ENCODE data around the gene TMEFF2.

The TMEFF2 gene, protein sequence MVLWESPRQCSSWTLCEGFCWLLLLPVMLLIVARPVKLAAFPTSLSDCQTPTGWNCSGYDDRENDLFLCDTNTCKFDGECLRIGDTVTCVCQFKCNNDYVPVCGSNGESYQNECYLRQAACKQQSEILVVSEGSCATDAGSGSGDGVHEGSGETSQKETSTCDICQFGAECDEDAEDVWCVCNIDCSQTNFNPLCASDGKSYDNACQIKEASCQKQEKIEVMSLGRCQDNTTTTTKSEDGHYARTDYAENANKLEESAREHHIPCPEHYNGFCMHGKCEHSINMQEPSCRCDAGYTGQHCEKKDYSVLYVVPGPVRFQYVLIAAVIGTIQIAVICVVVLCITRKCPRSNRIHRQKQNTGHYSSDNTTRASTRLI

DNA sequence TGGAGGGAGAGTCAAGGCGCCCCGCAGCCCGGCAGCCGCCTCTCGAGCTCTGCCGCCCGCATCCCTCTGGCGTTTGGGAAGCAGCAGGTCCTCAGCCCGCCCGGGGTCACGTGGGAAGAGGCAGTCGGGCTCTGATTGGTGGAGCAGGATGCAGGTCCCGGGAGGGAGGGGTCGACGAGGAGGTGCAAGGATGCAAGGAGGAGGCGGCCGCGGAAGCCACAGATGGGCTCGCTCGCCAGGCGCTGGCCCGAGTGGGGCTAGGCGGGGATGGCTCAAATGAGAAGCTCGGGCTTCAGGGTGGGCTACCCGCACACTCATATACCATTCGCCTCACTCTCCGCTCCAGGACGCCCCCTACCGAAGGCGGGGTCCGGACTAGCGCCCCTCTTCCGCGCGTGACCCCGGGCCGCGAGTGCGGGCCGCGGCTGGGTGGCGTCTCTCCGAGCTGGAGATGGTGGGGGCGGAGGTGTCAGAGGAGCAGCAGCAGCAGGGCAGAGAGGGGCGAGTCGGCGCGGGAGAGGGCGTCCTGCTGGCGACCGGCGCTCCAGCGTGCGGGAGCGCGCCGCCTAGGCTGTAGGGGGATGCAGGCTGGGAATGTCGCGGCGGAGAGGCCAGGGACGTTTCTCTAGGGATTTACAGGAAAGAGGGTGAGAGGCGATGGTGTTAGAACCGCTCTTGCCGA lies at the start of gene TMEFF2:
TSS of gene TMEFF2 (minus strand) at position 68 of the 682 bp plus-strand sequence. CDS start 409 bp downstream, outside the sequence.
- TF ChIP-seq, protein P1, sequence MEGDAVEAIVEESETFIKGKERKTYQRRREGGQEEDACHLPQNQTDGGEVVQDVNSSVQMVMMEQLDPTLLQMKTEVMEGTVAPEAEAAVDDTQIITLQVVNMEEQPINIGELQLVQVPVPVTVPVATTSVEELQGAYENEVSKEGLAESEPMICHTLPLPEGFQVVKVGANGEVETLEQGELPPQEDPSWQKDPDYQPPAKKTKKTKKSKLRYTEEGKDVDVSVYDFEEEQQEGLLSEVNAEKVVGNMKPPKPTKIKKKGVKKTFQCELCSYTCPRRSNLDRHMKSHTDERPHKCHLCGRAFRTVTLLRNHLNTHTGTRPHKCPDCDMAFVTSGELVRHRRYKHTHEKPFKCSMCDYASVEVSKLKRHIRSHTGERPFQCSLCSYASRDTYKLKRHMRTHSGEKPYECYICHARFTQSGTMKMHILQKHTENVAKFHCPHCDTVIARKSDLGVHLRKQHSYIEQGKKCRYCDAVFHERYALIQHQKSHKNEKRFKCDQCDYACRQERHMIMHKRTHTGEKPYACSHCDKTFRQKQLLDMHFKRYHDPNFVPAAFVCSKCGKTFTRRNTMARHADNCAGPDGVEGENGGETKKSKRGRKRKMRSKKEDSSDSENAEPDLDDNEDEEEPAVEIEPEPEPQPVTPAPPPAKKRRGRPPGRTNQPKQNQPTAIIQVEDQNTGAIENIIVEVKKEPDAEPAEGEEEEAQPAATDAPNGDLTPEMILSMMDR (IDR thresholded peaks at IDR 0.05) = peak; percentile 47; the same call in 1 of the 2 replicates

DNA sequence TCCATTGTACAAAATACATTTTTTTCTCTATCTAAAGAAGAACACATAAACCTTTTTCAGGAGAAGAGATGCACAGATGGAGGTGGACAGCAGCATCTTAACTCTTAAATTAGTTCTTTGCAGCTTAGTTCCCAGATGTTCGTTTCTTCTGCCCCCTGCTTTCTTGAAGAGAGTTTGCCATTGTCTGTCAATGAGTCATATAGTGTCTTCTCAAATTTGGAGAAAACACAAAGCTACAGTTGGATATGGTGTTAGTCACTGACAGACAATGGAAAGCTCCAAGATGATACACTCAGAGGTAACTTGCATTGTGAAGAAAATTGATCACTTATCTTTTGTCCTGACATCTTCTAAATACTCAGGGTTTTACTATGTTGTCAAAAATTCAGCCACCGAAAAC lies 48.8 kb upstream of the TMEFF2 start:
- TF ChIP-seq, protein P1 (IDR thresholded peaks at IDR 0.05) = no peak

DNA sequence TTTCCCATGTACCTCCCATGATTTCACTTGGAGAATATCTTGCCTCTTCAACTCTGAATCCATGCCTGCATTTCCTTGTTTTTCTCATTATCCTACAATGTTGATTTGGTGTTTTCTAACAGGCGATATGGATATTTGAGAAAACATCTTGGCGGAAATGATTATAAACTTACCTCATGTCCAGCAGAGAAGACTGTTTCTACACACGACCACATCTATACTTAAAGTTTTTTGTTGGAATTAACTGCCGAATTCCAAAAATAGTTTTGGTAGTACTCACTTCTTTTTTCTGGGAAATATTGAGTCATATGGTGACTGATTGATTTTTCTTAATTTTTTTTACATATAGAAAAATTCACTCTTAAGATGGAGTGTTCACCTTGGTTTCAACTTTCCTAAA lies 41.4 kb upstream of the TMEFF2 start:
- TF ChIP-seq, protein P1 (IDR thresholded peaks at IDR 0.05) = no peak

DNA sequence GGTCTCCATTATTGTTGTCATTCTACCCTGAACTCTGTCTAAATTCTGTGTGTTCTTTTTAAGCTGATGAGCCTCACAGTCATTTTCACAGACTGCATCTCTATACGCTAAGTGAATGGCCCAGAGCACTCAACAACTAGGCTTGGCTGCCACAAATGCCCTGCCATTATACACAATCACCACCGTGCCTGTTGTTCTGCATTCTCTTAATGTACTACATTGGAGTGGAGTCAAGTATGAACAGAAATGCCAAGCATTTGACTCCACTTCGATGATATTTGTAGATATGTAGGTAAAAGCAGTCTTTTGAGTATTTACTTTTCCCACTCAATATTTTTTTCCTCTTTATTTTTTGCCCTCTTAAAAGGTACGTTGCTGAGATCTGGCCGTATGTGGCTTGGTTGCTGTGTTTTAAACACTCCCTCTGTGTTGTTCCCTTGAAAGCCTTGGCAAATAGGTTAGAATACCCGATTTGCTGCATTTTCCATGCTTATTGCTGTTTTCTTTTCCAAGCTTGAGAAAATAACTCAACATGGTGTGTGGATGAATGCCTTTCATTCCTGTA lies 36.2 kb upstream of the TMEFF2 start:
- TF ChIP-seq, protein P1 (IDR thresholded peaks at IDR 0.05) = no peak

DNA sequence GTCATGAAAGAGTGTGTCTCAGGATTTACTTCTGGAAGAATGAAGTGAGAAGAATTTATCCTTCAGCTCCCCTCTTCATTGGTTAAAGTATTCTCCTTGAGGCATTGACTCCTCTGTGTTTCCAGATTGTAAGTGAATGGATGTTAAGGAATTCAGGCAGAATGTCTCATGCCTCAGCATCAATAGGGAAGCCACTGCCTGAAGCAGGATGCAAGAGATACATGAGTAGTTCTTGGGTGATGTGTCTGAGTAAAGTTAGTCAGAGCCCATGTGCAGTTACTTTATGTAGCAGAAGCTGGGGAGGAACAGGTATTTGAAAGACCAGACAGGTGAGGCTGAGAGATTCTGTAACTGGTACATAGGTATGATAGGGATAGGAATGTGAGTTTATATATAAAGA lies 34.0 kb upstream of the TMEFF2 start:
- TF ChIP-seq, protein P1 (IDR thresholded peaks at IDR 0.05) = no peak

DNA sequence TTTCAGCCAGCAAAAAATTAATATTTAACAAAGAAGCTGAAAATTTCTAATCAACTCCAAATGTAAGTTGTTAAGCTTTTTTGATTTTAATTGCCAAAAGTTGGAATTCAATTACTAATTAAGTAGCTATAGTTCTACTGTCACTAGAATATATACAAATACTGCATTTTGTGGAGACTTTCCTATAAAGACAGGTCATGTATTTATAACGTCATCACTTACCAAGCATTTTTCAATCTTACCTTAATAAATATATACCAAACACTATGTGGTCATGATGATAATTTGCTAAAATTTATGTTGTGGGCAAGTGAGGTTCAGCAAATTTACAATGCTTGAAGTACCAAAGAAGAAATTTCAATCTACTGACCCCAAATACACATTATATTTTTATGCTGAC lies 24.2 kb upstream of the TMEFF2 start:
- TF ChIP-seq, protein P1 (IDR thresholded peaks at IDR 0.05) = no peak

DNA sequence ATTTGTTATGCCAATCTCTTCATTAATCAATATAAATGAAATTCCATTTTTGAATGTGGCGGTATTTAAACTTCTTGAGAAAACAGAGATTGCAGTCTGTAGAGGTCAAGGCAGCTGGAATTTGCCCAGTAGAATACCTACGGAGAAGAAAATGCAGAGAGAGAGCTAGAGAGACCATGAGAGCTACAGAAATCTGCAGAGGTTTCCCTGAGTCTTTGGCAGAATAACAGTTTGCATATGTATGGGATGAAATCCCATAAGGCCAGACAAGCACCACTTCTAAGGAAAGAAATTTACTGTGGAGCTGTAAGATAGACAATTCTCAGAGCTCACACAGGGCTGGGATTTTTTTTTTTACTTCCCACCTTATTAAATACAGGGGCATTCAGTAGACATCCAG lies 23.6 kb upstream of the TMEFF2 start:
- TF ChIP-seq, protein P1 (IDR thresholded peaks at IDR 0.05) = no peak

Data from LNCAP (cell line).